Measurements from ENCODE around the gene TRIM24. TPM values are rescaled to one million over a fixed set of nuclear protein-coding genes. Genes with fewer than 3 reads are reported as not detected.

TRIM24 gene
- total RNA-seq, 1 experiment from 2014 or later, result 113 TPM

- ATAC-seq (no peak), DNase-seq (ENCODE audit: low spot score) (no peak)
- Mint-ChIP-seq H3K36me3 (peaks cover 79% of the 10 kb centered on the region), H3K4me3 (no peak overlapping the region), H3K4me1 (peaks cover 5% of the 10 kb centered on the region; the same call in 1 of the 2 replicates), H3K27ac (no peak overlapping the region), H3K27me3 (ENCODE audit: low read depth) (no peaks in the 10 kb centered on the region), H3K9me3 (no peaks in the 10 kb centered on the region)
- no peak for TF ChIP-seq TCF7 (CRISPR knock-in tag; IDR thresholded peaks at IDR 0.05; ENCODE audit: low read depth)
- no peak for TF ChIP-seq ATF1 (CRISPR knock-in tag; IDR thresholded peaks at IDR 0.05)
- TF ChIP-seq ZNF281 (CRISPR knock-in tag; IDR thresholded peaks at IDR 0.05), result no peak
- TF ChIP-seq MAX (CRISPR knock-in tag; IDR thresholded peaks at IDR 0.05), result no peak
- TF ChIP-seq ZNF138 (CRISPR knock-in tag; conservative IDR thresholded peaks at IDR 0.05), result no peak
- no peak for TF ChIP-seq ZBTB43 (CRISPR knock-in tag; IDR thresholded peaks at IDR 0.05)
- TF ChIP-seq SP1 (CRISPR knock-in tag; conservative IDR thresholded peaks at IDR 0.05), result no peak
- TF ChIP-seq KAT7 (CRISPR knock-in tag; IDR thresholded peaks at IDR 0.05; ENCODE audit: borderline replicate concordance), result no peak
- TF ChIP-seq HMGXB4 (CRISPR knock-in tag; IDR thresholded peaks at IDR 0.05), result no peak
- TF ChIP-seq FOXP1 (CRISPR knock-in tag; IDR thresholded peaks at IDR 0.05; ENCODE audit: borderline replicate concordance), result no peak
- TF ChIP-seq ZNF317 (CRISPR knock-in tag; IDR thresholded peaks at IDR 0.05; ENCODE audit: borderline replicate concordance, low read depth), result no peak
- no peak for TF ChIP-seq FOXJ3 (CRISPR knock-in tag; IDR thresholded peaks at IDR 0.05; ENCODE audit: borderline replicate concordance)
- no peak for TF ChIP-seq ZNF416 (CRISPR knock-in tag; IDR thresholded peaks at IDR 0.05)
- POLR2A ChIA-PET, result no interaction called here
- CTCF ChIA-PET, result no interaction called here
Measured at GRCh38 chr7:138573741-138574140, 113.7 kb downstream of the TRIM24 start.

- peaks cover 5% of the 10 kb centered on the region; the same call in 1 of the 2 replicates for H3K4me1 Mint-ChIP-seq
- H3K4me3 Mint-ChIP-seq, result no peak overlapping the region
- ATAC-seq (no peak), DNase-seq (ENCODE audit: low spot score) (no peak)
- ChIA-PET POLR2A (interaction anchor here (0.5 kb wide), 1 partner anchor 37 kb away, joined by 3 read pairs; no protein-coding TSS in a partner anchor), CTCF (no interaction called here)
- H3K9me3 Mint-ChIP-seq, result no peaks in the 10 kb centered on the region
- H3K27me3 Mint-ChIP-seq (ENCODE audit: low read depth), result no peaks in the 10 kb centered on the region
- peak overlapping the region; percentile 64 for H3K27ac Mint-ChIP-seq
- H3K36me3 Mint-ChIP-seq, result peaks cover 82% of the 10 kb centered on the region
- TF ChIP-seq USF2 (CRISPR knock-in tag; IDR thresholded peaks at IDR 0.05) (no peak), MYBL2 (CRISPR knock-in tag; IDR thresholded peaks at IDR 0.05) (no peak), GABPB1 (CRISPR knock-in tag; IDR thresholded peaks at IDR 0.05) (peak; percentile 69), PRRX2 (CRISPR knock-in tag; IDR thresholded peaks at IDR 0.05) (no peak), USF1 (CRISPR knock-in tag; IDR thresholded peaks at IDR 0.05) (no peak), CREB1 (CRISPR knock-in tag; IDR thresholded peaks at IDR 0.05) (no peak), ZMAT4 (CRISPR knock-in tag; IDR thresholded peaks at IDR 0.05) (no peak)
Measured at GRCh38 chr7:138575897-138576428, 115.9 kb downstream of the TRIM24 start.

Data from WTC11 (cell line).